Measurements from ENCODE around the gene DLG5.

DLG5 gene

DNA sequence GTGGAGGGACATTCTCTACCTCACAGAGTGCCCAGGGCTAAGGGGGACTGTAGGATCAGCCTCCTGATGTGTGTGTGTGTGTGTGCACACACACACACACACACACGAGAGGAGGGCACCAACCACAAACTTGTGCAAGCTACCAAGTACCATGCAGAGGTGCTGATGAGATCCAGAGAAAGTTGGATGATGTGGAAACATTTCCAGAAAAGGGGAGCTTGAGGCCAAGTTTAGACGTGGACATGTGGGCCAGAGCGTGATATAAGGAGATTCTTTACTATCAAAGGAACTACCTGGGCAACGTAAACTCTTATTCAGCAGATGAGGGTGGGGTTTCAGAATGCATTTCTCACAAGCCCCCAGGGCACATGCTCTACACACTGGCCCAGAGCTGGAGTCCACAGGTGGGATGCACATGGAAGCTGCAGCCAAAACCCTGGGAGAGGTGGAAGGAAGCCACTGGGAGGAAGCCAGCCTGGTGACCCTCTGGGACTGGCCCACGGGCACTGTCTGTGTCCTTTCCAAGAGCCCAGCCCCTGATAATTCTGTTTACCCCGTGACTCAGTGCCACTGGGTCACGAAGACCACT lies 53.5 kb downstream of the DLG5 start:
- peaks cover 32% of the 10 kb centered on the region for H3K4me1 ChIP-seq (ENCODE audit: insufficient read depth, insufficient read length)
- no peak overlapping the region for H3K9ac ChIP-seq (ENCODE audit: insufficient read length, low read depth)
- TF ChIP-seq YY1 (IDR thresholded peaks at IDR 0.05; ENCODE audit: insufficient read depth, insufficient read length) (no peak), ZNF274 (IDR thresholded peaks at IDR 0.05; ENCODE audit: low read depth, low read length) (no peak), SUZ12 (IDR thresholded peaks at IDR 0.05; ENCODE audit: extremely low read depth, insufficient read depth, insufficient read length) (no peak)
- H3K27me3 ChIP-seq (ENCODE audit: insufficient read depth, insufficient read length): no peaks in the 10 kb centered on the region
- no peaks in the 10 kb centered on the region for H3K9me3 ChIP-seq (ENCODE audit: insufficient read depth, low read length)
- no peak for DNase-seq (ENCODE audit: low read depth, low spot score)
- peaks cover 22% of the 10 kb centered on the region for H3K36me3 ChIP-seq (ENCODE audit: insufficient read depth, insufficient read length, low read length)
- no peak overlapping the region for H3K4me3 ChIP-seq (ENCODE audit: insufficient read length, low read depth)

DNA sequence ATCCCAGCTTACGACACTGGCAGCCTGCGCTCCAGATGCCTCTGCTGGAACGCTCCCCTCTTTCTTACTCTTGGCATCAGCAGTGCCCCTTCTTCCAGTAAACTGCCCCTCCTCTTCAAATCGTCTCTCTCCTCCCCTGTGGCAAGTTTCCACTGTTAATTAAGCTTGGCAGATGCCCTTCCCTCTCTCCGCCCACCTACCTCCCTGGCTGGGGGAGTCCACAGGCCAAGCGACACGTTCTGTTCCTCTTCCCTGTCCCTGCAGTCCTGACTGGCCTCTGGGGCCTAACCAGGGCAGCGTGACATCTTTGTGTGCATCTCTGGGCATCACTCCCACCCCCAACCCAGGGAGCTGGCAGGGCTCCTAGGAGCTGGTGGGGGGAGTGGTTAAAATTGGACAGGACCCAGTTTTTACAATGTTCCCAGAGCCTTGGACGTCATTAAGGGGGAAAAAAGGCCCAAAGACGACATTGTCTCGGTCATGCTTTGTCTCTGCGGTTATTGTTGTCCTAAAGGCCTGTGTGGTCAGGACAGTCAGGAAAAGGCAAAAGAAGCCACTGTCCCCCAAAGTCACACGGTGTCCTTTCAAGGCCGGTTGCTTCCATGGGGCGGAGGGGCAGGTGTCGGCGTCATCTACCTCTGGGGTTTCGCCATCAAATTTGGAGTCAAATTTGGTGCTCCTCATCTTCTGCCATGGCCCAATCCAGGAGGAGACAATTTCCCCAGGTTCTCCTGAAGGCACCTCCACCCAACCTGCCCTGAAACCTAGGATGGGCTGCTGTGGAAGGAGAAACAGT lies 54.2 kb downstream of the DLG5 start:
- TF ChIP-seq SUZ12 (IDR thresholded peaks at IDR 0.05; ENCODE audit: extremely low read depth, insufficient read depth, insufficient read length) (no peak), ZNF274 (IDR thresholded peaks at IDR 0.05; ENCODE audit: low read depth, low read length) (no peak), YY1 (IDR thresholded peaks at IDR 0.05; ENCODE audit: insufficient read depth, insufficient read length) (no peak)
- peaks cover 30% of the 10 kb centered on the region for H3K4me1 ChIP-seq (ENCODE audit: insufficient read depth, insufficient read length)
- DNase-seq (ENCODE audit: low read depth, low spot score): no peak

DNA sequence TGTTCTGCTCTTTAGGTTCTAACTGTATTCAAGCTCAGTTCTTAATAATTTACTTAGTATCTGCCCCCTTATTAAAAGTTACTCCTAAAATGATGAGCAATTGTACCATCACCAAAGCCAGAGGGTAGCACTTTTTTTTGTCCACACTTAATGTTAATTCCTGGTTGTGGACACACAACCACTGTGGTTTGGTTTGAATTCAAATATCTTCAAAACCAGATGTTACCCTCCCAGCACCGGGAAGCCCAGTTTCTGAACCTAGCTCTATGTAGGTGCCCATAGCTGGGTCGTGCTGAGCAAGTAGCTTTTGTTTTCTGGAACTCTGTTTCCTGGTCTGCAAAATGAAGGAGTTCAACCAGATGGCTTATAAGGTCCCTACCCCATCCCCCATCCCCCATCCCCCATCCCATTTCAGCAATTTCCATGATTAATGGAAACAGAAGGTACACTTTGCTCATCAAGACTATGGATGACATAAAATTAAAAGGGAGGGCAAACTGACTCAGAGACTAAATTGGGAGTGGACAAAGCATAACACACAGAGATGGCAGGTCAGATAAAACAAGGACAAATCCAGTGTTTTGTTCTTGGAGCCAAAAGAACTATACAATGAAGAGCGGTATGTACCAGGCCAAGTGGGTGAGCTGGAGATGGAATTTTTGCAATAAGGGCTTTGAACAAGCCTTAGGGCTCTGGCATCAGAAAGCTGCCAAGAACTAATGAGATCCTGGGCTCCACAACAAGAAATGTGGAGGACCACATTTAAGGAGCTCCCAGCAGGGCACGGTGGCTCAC lies 56.7 kb downstream of the DLG5 start:
- H3K4me1 ChIP-seq (ENCODE audit: insufficient read depth, insufficient read length): peaks cover 38% of the 10 kb centered on the region
- H3K4me3 ChIP-seq (ENCODE audit: insufficient read length, low read depth): no peak overlapping the region
- no peak overlapping the region for H3K9ac ChIP-seq (ENCODE audit: insufficient read length, low read depth)
- H3K36me3 ChIP-seq (ENCODE audit: insufficient read depth, insufficient read length, low read length): peaks cover 36% of the 10 kb centered on the region
- no peaks in the 10 kb centered on the region for H3K27me3 ChIP-seq (ENCODE audit: insufficient read depth, insufficient read length)
- DNase-seq (ENCODE audit: low read depth, low spot score): no peak
- H3K9me3 ChIP-seq (ENCODE audit: insufficient read depth, low read length): no peaks in the 10 kb centered on the region
- no peak for TF ChIP-seq SUZ12 (IDR thresholded peaks at IDR 0.05; ENCODE audit: extremely low read depth, insufficient read depth, insufficient read length)
- no peak for TF ChIP-seq YY1 (IDR thresholded peaks at IDR 0.05; ENCODE audit: insufficient read depth, insufficient read length)
- TF ChIP-seq ZNF274 (IDR thresholded peaks at IDR 0.05; ENCODE audit: low read depth, low read length): no peak

More for the DNA sequence above, 54.2 kb downstream of the DLG5 start:
- Histone ChIP-seq H3K9me3 (ENCODE audit: insufficient read depth, low read length) (no peaks in the 10 kb centered on the region), H3K9ac (ENCODE audit: insufficient read length, low read depth) (no peak overlapping the region), H3K4me3 (ENCODE audit: insufficient read length, low read depth) (no peak overlapping the region), H3K36me3 (ENCODE audit: insufficient read depth, insufficient read length, low read length) (peaks cover 24% of the 10 kb centered on the region), H3K27me3 (ENCODE audit: insufficient read depth, insufficient read length) (no peaks in the 10 kb centered on the region)

GRCh38 chr10:77868523-77868922 lies 58.0 kb downstream of the DLG5 start:
- H3K4me1 ChIP-seq (ENCODE audit: insufficient read depth, insufficient read length): peaks cover 39% of the 10 kb centered on the region
- peaks cover 36% of the 10 kb centered on the region for H3K36me3 ChIP-seq (ENCODE audit: insufficient read depth, insufficient read length, low read length)
- H3K27me3 ChIP-seq (ENCODE audit: insufficient read depth, insufficient read length): no peaks in the 10 kb centered on the region
- no peaks in the 10 kb centered on the region for H3K9me3 ChIP-seq (ENCODE audit: insufficient read depth, low read length)
- TF ChIP-seq SUZ12 (IDR thresholded peaks at IDR 0.05; ENCODE audit: extremely low read depth, insufficient read depth, insufficient read length) (no peak), ZNF274 (IDR thresholded peaks at IDR 0.05; ENCODE audit: low read depth, low read length) (no peak), YY1 (IDR thresholded peaks at IDR 0.05; ENCODE audit: insufficient read depth, insufficient read length) (no peak)
- H3K9ac ChIP-seq (ENCODE audit: insufficient read length, low read depth): no peak overlapping the region
- H3K4me3 ChIP-seq (ENCODE audit: insufficient read length, low read depth): no peak overlapping the region
- no peak for DNase-seq (ENCODE audit: low read depth, low spot score)

- DNase-seq (ENCODE audit: low read depth, low spot score): no peak
- Histone ChIP-seq H3K9me3 (ENCODE audit: insufficient read depth, low read length) (no peaks in the 10 kb centered on the region), H3K4me3 (ENCODE audit: insufficient read length, low read depth) (no peak overlapping the region), H3K36me3 (ENCODE audit: insufficient read depth, insufficient read length, low read length) (peaks cover 39% of the 10 kb centered on the region), H3K9ac (ENCODE audit: insufficient read length, low read depth) (no peak overlapping the region), H3K4me1 (ENCODE audit: insufficient read depth, insufficient read length) (peaks cover 34% of the 10 kb centered on the region), H3K27me3 (ENCODE audit: insufficient read depth, insufficient read length) (no peaks in the 10 kb centered on the region)
- TF ChIP-seq SUZ12 (IDR thresholded peaks at IDR 0.05; ENCODE audit: extremely low read depth, insufficient read depth, insufficient read length): no peak
- TF ChIP-seq YY1 (IDR thresholded peaks at IDR 0.05; ENCODE audit: insufficient read depth, insufficient read length): no peak
- TF ChIP-seq ZNF274 (IDR thresholded peaks at IDR 0.05; ENCODE audit: low read depth, low read length): no peak
Measured at GRCh38 chr10:77867124-77867719, 59.3 kb downstream of the DLG5 start.

GRCh38 chr10:77866598-77866997 lies 60.0 kb downstream of the DLG5 start:
- Histone ChIP-seq H3K36me3 (ENCODE audit: insufficient read depth, insufficient read length, low read length) (peaks cover 39% of the 10 kb centered on the region), H3K9me3 (ENCODE audit: insufficient read depth, low read length) (no peaks in the 10 kb centered on the region), H3K9ac (ENCODE audit: insufficient read length, low read depth) (no peak overlapping the region), H3K27me3 (ENCODE audit: insufficient read depth, insufficient read length) (no peaks in the 10 kb centered on the region), H3K4me1 (ENCODE audit: insufficient read depth, insufficient read length) (peaks cover 34% of the 10 kb centered on the region), H3K4me3 (ENCODE audit: insufficient read length, low read depth) (no peak overlapping the region)
- DNase-seq (ENCODE audit: low read depth, low spot score): no peak
- TF ChIP-seq SUZ12 (IDR thresholded peaks at IDR 0.05; ENCODE audit: extremely low read depth, insufficient read depth, insufficient read length) (no peak), ZNF274 (IDR thresholded peaks at IDR 0.05; ENCODE audit: low read depth, low read length) (no peak), YY1 (IDR thresholded peaks at IDR 0.05; ENCODE audit: insufficient read depth, insufficient read length) (no peak)
